CD14-positive monocyte (primary cell): ENCODE data around the gene CAPN8. TPM values are rescaled to one million over a fixed set of nuclear protein-coding genes. Genes with fewer than 3 reads are reported as not detected.

Source experiments
- DNase-seq, 3 donors: peaks; one replicate each; pipeline ENCODE4 v3.0.0-alpha.2; 2011 to 2022
- H2AFZ ChIP-seq: 2 replicates; pipeline ENCODE4 v1.6.0; 2012; ENCODE audit warnings: mild to moderate bottlenecking, low read depth, low read length, inconsistent platforms; ENCODE audit not compliant: insufficient read depth, poor library complexity, severe bottlenecking
- H3K27ac ChIP-seq, 2 donors: 1 replicate in 1 of 2; 2 replicates in 1 of 2; pipeline ENCODE4 v1.5.1; 2012 to 2013; ENCODE audit warnings: low read length in 2 of 2, control low read depth in 1 of 2, inconsistent platforms in 1 of 2, low read depth in 1 of 2, mild to moderate bottlenecking in 1 of 2
- H3K27me3 ChIP-seq, 2 donors: one replicate each; pipeline versions ENCODE4 v1.6.0 to v1.6.1; 2011 to 2013; ENCODE audit warnings: low read length in 2 of 2; ENCODE audit not compliant: control insufficient read depth in 2 of 2, insufficient read depth in 2 of 2
- H3K36me3 ChIP-seq, 2 donors: replicated peaks in 1 of 2; 1 replicate in 1 of 2; 2 replicates in 1 of 2; pipeline versions ENCODE4 v1.5.1 to v1.6.1; 2012 to 2013; ENCODE audit warnings: low read length in 2 of 2, control low read depth in 1 of 2, inconsistent platforms in 1 of 2, mild to moderate bottlenecking in 1 of 2; ENCODE audit not compliant: insufficient read depth in 2 of 2, control insufficient read depth in 1 of 2
- H3K4me1 ChIP-seq, 2 donors: 1 replicate in 1 of 2; 2 replicates in 1 of 2; pipeline versions ENCODE4 v1.5.1 to v1.6.1; 2012 to 2013; ENCODE audit warnings: low read length in 2 of 2, control low read depth in 1 of 2, inconsistent platforms in 1 of 2, mild to moderate bottlenecking in 1 of 2, moderate library complexity in 1 of 2; ENCODE audit not compliant: insufficient read depth in 2 of 2, control insufficient read depth in 1 of 2
- H3K4me2 ChIP-seq: replicated peaks from 2 replicates; pipeline ENCODE3; 2012; ENCODE audit warnings: low read length, moderate library complexity, mild to moderate bottlenecking; ENCODE audit not compliant: poor library complexity, severe bottlenecking; ENCODE audit errors: extremely low read depth
- H3K4me3 ChIP-seq, 3 experiments: fragments of 200-600 bp in 1 of 3; sonication (generic) in 1 of 3; replicated peaks in 1 of 3; 1 replicate in 2 of 3; 2 replicates in 1 of 3; pipeline ENCODE4 v1.5.1; 2011 to 2013; ENCODE audit warnings: low read length in 3 of 3, mild to moderate bottlenecking in 3 of 3, control low read depth in 2 of 3, low read depth in 2 of 3, inconsistent platforms in 1 of 3, moderate library complexity in 1 of 3
- H3K79me2 ChIP-seq: 2 replicates; pipeline ENCODE4 v1.6.0; 2012; ENCODE audit warnings: mild to moderate bottlenecking, control low read depth, inconsistent platforms, low read length, moderate library complexity; ENCODE audit not compliant: insufficient read depth
- H3K9ac ChIP-seq: 2 replicates; pipeline ENCODE4 v1.6.0; 2017; ENCODE audit warnings: low read length, mild to moderate bottlenecking; ENCODE audit not compliant: insufficient read depth, poor library complexity, severe bottlenecking
- H3K9me3 ChIP-seq, 2 donors: replicated peaks in 1 of 2; 1 replicate in 1 of 2; 2 replicates in 1 of 2; pipeline versions ENCODE4 v1.5.1 to v1.6.1; 2012 to 2013; ENCODE audit warnings: low read length in 2 of 2, control low read depth in 1 of 2; ENCODE audit not compliant: control insufficient read depth in 1 of 2, insufficient read depth in 1 of 2
- H4K20me1 ChIP-seq: 2 replicates; pipeline ENCODE4 v1.6.0; 2012; ENCODE audit warnings: mild to moderate bottlenecking, low read length, control low read depth, moderate library complexity; ENCODE audit not compliant: insufficient read depth
- H3K27ac Mint-ChIP-seq, 7 donors: one replicate each; pipeline ENCODE4 v1.8.0; 2020; ENCODE audit warnings: mild to moderate bottlenecking in 7 of 7, mixed read lengths in 7 of 7, moderate library complexity in 6 of 7, inconsistent platforms in 2 of 7
- H3K27me3 Mint-ChIP-seq, 3 donors: one replicate each; pipeline ENCODE4 v1.8.0; 2021 to 2022; ENCODE audit warnings: low read depth in 3 of 3, mild to moderate bottlenecking in 3 of 3, mixed read lengths in 3 of 3, moderate library complexity in 3 of 3, inconsistent platforms in 1 of 3
- H3K36me3 Mint-ChIP-seq, 2 donors: one replicate each; pipeline ENCODE4 v1.8.0; 2020; ENCODE audit warnings: mixed read lengths in 2 of 2, inconsistent platforms in 1 of 2, mild to moderate bottlenecking in 1 of 2
- H3K4me1 Mint-ChIP-seq: one replicate; pipeline ENCODE4 v1.8.0; 2020; ENCODE audit warnings: mild to moderate bottlenecking, mixed read lengths
- H3K4me3 Mint-ChIP-seq, 2 donors: one replicate each; pipeline ENCODE4 v1.8.0; 2020; ENCODE audit warnings: mild to moderate bottlenecking in 2 of 2, mixed read lengths in 2 of 2, moderate library complexity in 1 of 2
- H3K9me3 Mint-ChIP-seq, 7 donors: one replicate each; pipeline ENCODE4 v1.8.0; 2020 to 2022; ENCODE audit warnings: mixed read lengths in 7 of 7, mild to moderate bottlenecking in 6 of 7, moderate library complexity in 6 of 7, inconsistent platforms in 2 of 7
- WGBS: methylation state at CpG from one replicate; pipeline ENCODE4 v1.1.5; 2013; ENCODE audit warnings: missing lambda C conversion rate; ENCODE audit not compliant: insufficient coverage; 5-methylcytosine and 5-hydroxymethylcytosine counted together
- intact Hi-C, 2 donors: fragments of 100-400 bp; cut with micrococcal nuclease; formaldehyde crosslinking; loops; one replicate each; pipeline versions ENCODE4 v1.15.0 to v1.15.1; 2023
- polyA plus RNA-seq, 3 donors: library from polyadenylated mRNA; depleted of rRNA in 1 of 3; unstranded in 2 of 3; stranded (reverse) in 1 of 3; fragments of 300-500 nt in 2 of 3; fragments of >200 nt in 1 of 3; fragmentation: Illumina TruSeq in 2 of 3; gene quantifications; 1 replicate in 2 of 3; 2 replicates in 1 of 3; pipeline ENCODE4 v1.2.3, GENCODE V29; 2012 to 2021
- TF ChIP-seq, protein P1 (sequence below): fragments of 200-600 bp; IDR thresholded peaks from one replicate; pipeline ENCODE4 v1.8.0; 2022; ENCODE audit warnings: antibody characterized with exemption, mild to moderate bottlenecking

The CAPN8 gene
- polyA plus RNA-seq, 3 donors = 0.40 TPM; not detected in 2

DNA sequence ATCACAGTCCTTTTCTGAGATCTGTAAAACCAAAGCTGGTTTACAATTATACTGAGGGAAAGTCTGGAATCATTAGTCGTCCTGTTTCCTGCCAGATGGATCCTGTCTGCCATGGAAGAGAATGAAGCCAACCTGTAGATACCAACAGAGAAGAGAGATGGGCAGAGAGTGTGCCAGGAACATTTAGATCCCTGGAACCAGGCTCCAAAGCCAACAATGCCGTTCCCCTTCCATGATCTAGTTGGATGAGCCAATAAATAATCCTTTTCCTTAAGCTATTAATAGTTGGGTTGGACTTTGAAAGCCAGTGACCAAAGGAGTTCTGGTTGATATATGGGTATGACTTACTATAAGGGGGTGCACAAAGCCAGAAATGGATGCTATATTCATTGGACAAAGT lies 15.0 kb downstream of the CAPN8 start:
- no peak overlapping the region for H3K4me3 Mint-ChIP-seq
- WGBS = no CpG with 5 or more reads among the region's 2 CpGs

DNA sequence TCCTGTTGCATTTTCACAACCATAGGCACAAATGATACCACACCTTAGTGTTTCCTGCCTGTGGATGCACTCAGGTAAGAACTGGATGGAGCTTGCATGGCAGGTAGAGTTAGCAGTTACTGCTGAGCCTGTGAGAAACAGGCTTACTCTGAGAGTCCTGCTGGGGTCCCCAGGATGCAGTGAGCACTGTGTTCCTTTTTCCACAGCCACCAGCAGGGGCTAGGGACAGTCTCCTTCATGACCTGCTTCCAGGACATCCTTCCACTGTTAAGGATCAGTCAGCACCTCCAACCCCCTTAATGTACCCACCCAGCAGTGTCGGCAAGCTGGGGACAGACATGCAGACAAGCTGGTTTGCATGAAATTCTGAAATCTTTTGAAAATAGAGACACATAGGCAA lies 16.3 kb downstream of the CAPN8 start:
- Mint-ChIP-seq H3K9me3 (peaks cover 0 to 3% (median 0%) of the 10 kb centered on the region in 7 donors), H3K36me3 (no peaks in the 10 kb centered on the region), H3K4me3 (no peak overlapping the region), H3K27me3 (peaks cover 2 to 4% (median 4%) of the 10 kb centered on the region in 3 donors), H3K27ac (no peak overlapping the region), H3K4me1 (no peaks in the 10 kb centered on the region)
- Histone ChIP-seq H3K9me3 (no peaks in the 10 kb centered on the region), H3K27ac (no peak overlapping the region), H3K36me3 (no peaks in the 10 kb centered on the region), H3K9ac (no peak overlapping the region), H3K4me3 (no peak overlapping the region), H2AFZ (no peak overlapping the region), H3K27me3 (no peaks in the 10 kb centered on the region), H4K20me1 (no peaks in the 10 kb centered on the region), H3K79me2 (no peaks in the 10 kb centered on the region), H3K4me1 (no peaks in the 10 kb centered on the region), H3K4me2 (no peak overlapping the region)
- TF ChIP-seq, protein P1, sequence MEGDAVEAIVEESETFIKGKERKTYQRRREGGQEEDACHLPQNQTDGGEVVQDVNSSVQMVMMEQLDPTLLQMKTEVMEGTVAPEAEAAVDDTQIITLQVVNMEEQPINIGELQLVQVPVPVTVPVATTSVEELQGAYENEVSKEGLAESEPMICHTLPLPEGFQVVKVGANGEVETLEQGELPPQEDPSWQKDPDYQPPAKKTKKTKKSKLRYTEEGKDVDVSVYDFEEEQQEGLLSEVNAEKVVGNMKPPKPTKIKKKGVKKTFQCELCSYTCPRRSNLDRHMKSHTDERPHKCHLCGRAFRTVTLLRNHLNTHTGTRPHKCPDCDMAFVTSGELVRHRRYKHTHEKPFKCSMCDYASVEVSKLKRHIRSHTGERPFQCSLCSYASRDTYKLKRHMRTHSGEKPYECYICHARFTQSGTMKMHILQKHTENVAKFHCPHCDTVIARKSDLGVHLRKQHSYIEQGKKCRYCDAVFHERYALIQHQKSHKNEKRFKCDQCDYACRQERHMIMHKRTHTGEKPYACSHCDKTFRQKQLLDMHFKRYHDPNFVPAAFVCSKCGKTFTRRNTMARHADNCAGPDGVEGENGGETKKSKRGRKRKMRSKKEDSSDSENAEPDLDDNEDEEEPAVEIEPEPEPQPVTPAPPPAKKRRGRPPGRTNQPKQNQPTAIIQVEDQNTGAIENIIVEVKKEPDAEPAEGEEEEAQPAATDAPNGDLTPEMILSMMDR = no peak
- DNase-seq = no peak
- WGBS = 0% methylated on average over 1 of the region's 1 CpG
- intact Hi-C loops = no loop called here

More for the DNA sequence above, 15.0 kb downstream of the CAPN8 start:
- Histone ChIP-seq H3K27ac (no peak overlapping the region), H3K9ac (no peak overlapping the region), H3K27me3 (no peaks in the 10 kb centered on the region), H4K20me1 (no peaks in the 10 kb centered on the region), H3K4me3 (no peak overlapping the region), H3K9me3 (no peaks in the 10 kb centered on the region), H3K36me3 (no peaks in the 10 kb centered on the region), H3K4me2 (no peak overlapping the region), H3K79me2 (no peaks in the 10 kb centered on the region), H3K4me1 (no peaks in the 10 kb centered on the region), H2AFZ (no peak overlapping the region)
- H3K9me3 Mint-ChIP-seq = peaks cover 0 to 2% (median 0%) of the 10 kb centered on the region in 7 donors
- intact Hi-C loops = no loop called here
- H3K27ac Mint-ChIP-seq = no peak overlapping the region
- no peaks in the 10 kb centered on the region for H3K36me3 Mint-ChIP-seq
- H3K4me1 Mint-ChIP-seq = no peaks in the 10 kb centered on the region
- TF ChIP-seq, protein P1 = no peak
- no peak for DNase-seq
- peaks cover 2 to 5% (median 4%) of the 10 kb centered on the region in 3 donors for H3K27me3 Mint-ChIP-seq
